Measurements from ENCODE around the gene OPRM1. TPM values are rescaled to one million over a fixed set of nuclear protein-coding genes. Genes with fewer than 3 reads are reported as not detected.

OPRM1 gene
- total RNA-seq, 1 donor from 2014 or later = not detected

DNA sequence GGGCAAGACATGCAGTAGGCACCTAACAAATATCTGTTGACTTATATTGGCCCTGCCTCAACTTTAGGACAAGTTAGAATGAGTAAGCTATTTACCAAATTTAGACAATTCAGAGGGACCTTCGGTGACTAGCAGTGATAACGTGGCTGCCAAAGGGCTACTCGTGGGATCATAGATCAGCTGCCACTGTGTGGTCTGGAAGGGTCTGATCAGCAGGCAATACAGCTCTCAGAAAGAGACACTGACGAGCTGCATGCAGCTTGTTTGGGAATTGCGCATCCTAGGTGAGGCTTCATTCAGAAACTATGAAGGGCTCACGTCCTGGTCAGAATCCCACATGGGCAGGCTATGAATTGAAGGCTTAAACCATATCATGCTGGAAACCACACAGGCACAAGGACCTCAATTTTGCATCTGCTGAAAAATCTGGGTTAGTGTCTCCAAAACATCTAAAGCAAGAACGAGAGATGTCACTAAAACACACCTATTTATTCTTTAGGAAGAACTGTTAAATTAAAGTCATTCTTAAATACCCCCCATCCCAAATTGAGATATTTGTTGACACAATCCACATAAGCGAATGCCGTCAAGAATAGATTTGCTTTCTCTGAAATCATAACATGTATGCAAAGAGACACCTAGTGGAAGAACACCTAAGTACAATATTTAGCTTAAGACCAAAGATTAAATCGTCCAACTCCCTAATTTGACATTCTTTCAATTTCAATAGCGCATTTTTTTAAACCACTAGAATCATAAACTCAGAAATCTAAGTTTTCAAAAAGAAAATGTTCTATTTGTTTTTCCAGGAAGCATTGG, 238.0 kb downstream of the OPRM1 start:
- Mint-ChIP-seq H3K27me3 (no peaks in the 10 kb centered on the region), H3K9me3 (ENCODE audit: low read depth) (peaks cover 3% of the 10 kb centered on the region), H3K4me3 (ENCODE audit: low read depth) (no peak overlapping the region), H3K36me3 (ENCODE audit: insufficient read depth) (no peaks in the 10 kb centered on the region), H3K27ac (no peak overlapping the region), H3K4me1 (ENCODE audit: low read depth) (no peaks in the 10 kb centered on the region)
- TF ChIP-seq, protein P1, sequence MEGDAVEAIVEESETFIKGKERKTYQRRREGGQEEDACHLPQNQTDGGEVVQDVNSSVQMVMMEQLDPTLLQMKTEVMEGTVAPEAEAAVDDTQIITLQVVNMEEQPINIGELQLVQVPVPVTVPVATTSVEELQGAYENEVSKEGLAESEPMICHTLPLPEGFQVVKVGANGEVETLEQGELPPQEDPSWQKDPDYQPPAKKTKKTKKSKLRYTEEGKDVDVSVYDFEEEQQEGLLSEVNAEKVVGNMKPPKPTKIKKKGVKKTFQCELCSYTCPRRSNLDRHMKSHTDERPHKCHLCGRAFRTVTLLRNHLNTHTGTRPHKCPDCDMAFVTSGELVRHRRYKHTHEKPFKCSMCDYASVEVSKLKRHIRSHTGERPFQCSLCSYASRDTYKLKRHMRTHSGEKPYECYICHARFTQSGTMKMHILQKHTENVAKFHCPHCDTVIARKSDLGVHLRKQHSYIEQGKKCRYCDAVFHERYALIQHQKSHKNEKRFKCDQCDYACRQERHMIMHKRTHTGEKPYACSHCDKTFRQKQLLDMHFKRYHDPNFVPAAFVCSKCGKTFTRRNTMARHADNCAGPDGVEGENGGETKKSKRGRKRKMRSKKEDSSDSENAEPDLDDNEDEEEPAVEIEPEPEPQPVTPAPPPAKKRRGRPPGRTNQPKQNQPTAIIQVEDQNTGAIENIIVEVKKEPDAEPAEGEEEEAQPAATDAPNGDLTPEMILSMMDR (IDR thresholded peaks at IDR 0.05; ENCODE audit: unreplicated experiment) = peak; percentile 60
- no peak for DNase-seq (ENCODE audit: low spot score, unreplicated experiment)

- H3K27me3 Mint-ChIP-seq = no peaks in the 10 kb centered on the region
- no peaks in the 10 kb centered on the region for H3K4me1 Mint-ChIP-seq (ENCODE audit: low read depth)
- H3K9me3 Mint-ChIP-seq (ENCODE audit: low read depth) = peaks cover 3% of the 10 kb centered on the region
- TF ChIP-seq, protein P1 (IDR thresholded peaks at IDR 0.05; ENCODE audit: unreplicated experiment) = no peak
- no peaks in the 10 kb centered on the region for H3K36me3 Mint-ChIP-seq (ENCODE audit: insufficient read depth)
- H3K4me3 Mint-ChIP-seq (ENCODE audit: low read depth) = no peak overlapping the region
- H3K27ac Mint-ChIP-seq = no peak overlapping the region
- no peak for DNase-seq (ENCODE audit: low spot score, unreplicated experiment)
Measured at GRCh38 chr6:154277629-154278017, 238.6 kb downstream of the OPRM1 start.

GRCh38 chr6:154280521-154280920, 241.5 kb downstream of the OPRM1 start:
- H3K27me3 Mint-ChIP-seq = no peaks in the 10 kb centered on the region
- no peak for DNase-seq (ENCODE audit: low spot score, unreplicated experiment)
- no peaks in the 10 kb centered on the region for H3K9me3 Mint-ChIP-seq (ENCODE audit: low read depth)
- H3K4me1 Mint-ChIP-seq (ENCODE audit: low read depth) = no peaks in the 10 kb centered on the region
- TF ChIP-seq, protein P1 (IDR thresholded peaks at IDR 0.05; ENCODE audit: unreplicated experiment) = no peak
- no peaks in the 10 kb centered on the region for H3K36me3 Mint-ChIP-seq (ENCODE audit: insufficient read depth)
- H3K4me3 Mint-ChIP-seq (ENCODE audit: low read depth) = no peak overlapping the region
- no peak overlapping the region for H3K27ac Mint-ChIP-seq

DNA sequence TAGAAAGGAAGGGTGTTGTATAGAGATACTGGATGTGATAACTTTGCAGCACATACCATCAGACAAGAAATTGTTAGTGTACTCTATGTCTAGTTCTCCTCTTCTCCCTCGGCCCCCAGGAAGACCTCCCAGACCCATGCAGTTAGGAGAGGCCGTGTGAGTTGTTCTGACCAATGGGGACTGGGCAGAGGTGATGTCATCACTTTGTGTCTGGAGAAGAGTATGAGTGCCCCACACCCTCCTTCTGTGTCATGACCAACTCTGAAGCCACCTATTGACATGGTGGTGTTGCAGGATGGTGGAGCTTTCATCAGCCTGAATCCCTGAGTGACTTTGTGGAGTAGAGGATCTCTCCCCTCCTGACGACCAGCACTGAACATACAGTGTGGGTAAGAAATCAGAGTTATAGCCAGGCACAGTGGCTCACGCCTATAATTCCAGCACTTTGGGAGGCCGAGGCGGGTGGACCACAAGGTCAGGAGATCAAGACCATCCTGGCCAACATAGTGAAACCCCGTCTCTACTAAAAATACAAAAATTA, 245.3 kb downstream of the OPRM1 start:
- no peak overlapping the region for H3K27ac Mint-ChIP-seq
- no peak for DNase-seq (ENCODE audit: low spot score, unreplicated experiment)
- H3K9me3 Mint-ChIP-seq (ENCODE audit: low read depth) = no peaks in the 10 kb centered on the region
- H3K4me3 Mint-ChIP-seq (ENCODE audit: low read depth) = no peak overlapping the region
- H3K4me1 Mint-ChIP-seq (ENCODE audit: low read depth) = no peaks in the 10 kb centered on the region
- no peaks in the 10 kb centered on the region for H3K27me3 Mint-ChIP-seq
- no peaks in the 10 kb centered on the region for H3K36me3 Mint-ChIP-seq (ENCODE audit: insufficient read depth)
- TF ChIP-seq, protein P1 (IDR thresholded peaks at IDR 0.05; ENCODE audit: unreplicated experiment) = no peak

DNA sequence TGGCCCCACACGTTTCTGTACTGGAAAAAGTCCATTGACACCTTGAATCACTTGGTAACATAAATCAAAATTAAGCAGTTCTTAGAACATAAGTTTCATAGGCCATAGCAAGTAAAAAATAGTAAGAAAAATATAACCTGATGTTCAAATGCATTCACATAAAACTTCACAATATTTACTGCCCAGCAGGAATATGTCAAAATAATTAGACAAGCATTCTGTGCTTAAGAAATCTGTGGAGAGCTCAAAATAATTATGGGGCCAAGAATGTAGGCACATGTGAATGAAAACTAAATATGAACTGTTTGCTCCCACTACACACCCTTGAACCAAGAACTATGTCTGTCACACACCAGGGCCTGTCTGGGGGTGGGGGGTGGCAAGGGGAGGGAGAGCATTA, 246.8 kb downstream of the OPRM1 start:
- TF ChIP-seq, protein P1 (IDR thresholded peaks at IDR 0.05; ENCODE audit: unreplicated experiment) = no peak
- Mint-ChIP-seq H3K27me3 (no peaks in the 10 kb centered on the region), H3K4me1 (ENCODE audit: low read depth) (no peaks in the 10 kb centered on the region), H3K27ac (no peak overlapping the region), H3K36me3 (ENCODE audit: insufficient read depth) (peaks cover 2% of the 10 kb centered on the region), H3K4me3 (ENCODE audit: low read depth) (no peak overlapping the region), H3K9me3 (ENCODE audit: low read depth) (peaks cover 6% of the 10 kb centered on the region)
- DNase-seq (ENCODE audit: low spot score, unreplicated experiment) = no peak
